Lower lobe of right lung (tissue), 2 donors: ENCODE data around the gene RXRG. TPM values are rescaled to one million over a fixed set of nuclear protein-coding genes. Genes with fewer than 3 reads are reported as not detected.
"Not testable (repeated sequence)": the region's sequence is repeated elsewhere in the genome, so short reads cannot be mapped to it uniquely, and the experiment has no call there.

Experiments used
- ATAC-seq, 2 donors: fragments of 200-7000 bp; cut with Tn5 transposase; one replicate each; pipeline ENCODE4 v1.9.1; 2020 to 2022; ENCODE audit warnings: mild to moderate bottlenecking in 2 of 2, moderate library complexity in 2 of 2
- DNase-seq: peaks from one replicate; pipeline ENCODE4 v3.0.0-alpha.2; 2020
- H3K27ac ChIP-seq: fragments of 200-600 bp; one replicate; pipeline ENCODE4 v1.8.0; 2022
- H3K27me3 ChIP-seq: fragments of 200-600 bp; one replicate; pipeline ENCODE4 v1.8.0; 2022; ENCODE audit warnings: low read depth
- H3K36me3 ChIP-seq: fragments of 200-600 bp; one replicate; pipeline ENCODE4 v1.8.0; 2022; ENCODE audit warnings: mild to moderate bottlenecking
- H3K4me1 ChIP-seq: fragments of 200-600 bp; one replicate; pipeline ENCODE4 v1.8.0; 2022
- H3K4me3 ChIP-seq: fragments of 200-600 bp; one replicate; pipeline ENCODE4 v1.8.0; 2022; ENCODE audit warnings: mild to moderate bottlenecking
- H3K9me3 ChIP-seq: fragments of 200-600 bp; one replicate; pipeline ENCODE4 v1.8.0; 2022
- CTCF ChIP-seq: fragments of 200-600 bp; IDR thresholded peaks from one replicate; pipeline ENCODE4 v1.8.0; 2022; ENCODE audit warnings: antibody characterized with exemption, mild to moderate bottlenecking
- intact Hi-C: fragments of 100-400 bp; cut with DNase I; formaldehyde crosslinking; loops from one replicate; pipeline ENCODE4 v1.11.0; 2022
- total RNA-seq: library from RNA; stranded (reverse); fragmentation: NEBNext Ultra II Directional; extraction: Animal tissue kit (Norgen Biotek cat#: 25700); gene quantifications from one replicate; pipeline ENCODE4 v1.2.1, GENCODE V29; 2021
- donor health status: DM: no; HTN: yes; CAD: no; lungs with severe emphysema.

RXRG gene
- total RNA-seq, 1 donor from 2014 or later: 8.4 TPM

GRCh38 chr1:165474196-165474595 is 29.3 kb upstream of the RXRG start:
- no peak overlapping the region for H3K4me3 ChIP-seq
- no peaks in the 10 kb centered on the region for H3K27me3 ChIP-seq
- H3K36me3 ChIP-seq: no peaks in the 10 kb centered on the region
- ATAC-seq (no peak), DNase-seq (no peak)
- TF ChIP-seq CTCF: no peak
- no peaks in the 10 kb centered on the region for H3K9me3 ChIP-seq
- no peaks in the 10 kb centered on the region for H3K4me1 ChIP-seq
- no peak overlapping the region for H3K27ac ChIP-seq
- intact Hi-C loops: no loop called here

- H3K9me3 ChIP-seq: no peaks in the 10 kb centered on the region
- no peaks in the 10 kb centered on the region for H3K27me3 ChIP-seq
- intact Hi-C loops: no loop called here
- H3K27ac ChIP-seq: no peak overlapping the region
- no peak for TF ChIP-seq CTCF
- H3K4me3 ChIP-seq: no peak overlapping the region
- DNase-seq: no peak
- H3K36me3 ChIP-seq: no peaks in the 10 kb centered on the region
- no peaks in the 10 kb centered on the region for H3K4me1 ChIP-seq
- no peak for ATAC-seq
Measured at GRCh38 chr1:165473081-165473480, 28.2 kb upstream of the RXRG start.

- no peak overlapping the region for H3K27ac ChIP-seq
- DNase-seq: no peak
- no peaks in the 10 kb centered on the region for H3K9me3 ChIP-seq
- no peaks in the 10 kb centered on the region for H3K27me3 ChIP-seq
- no peak for ATAC-seq
- no peak for TF ChIP-seq CTCF
- no peaks in the 10 kb centered on the region for H3K36me3 ChIP-seq
- intact Hi-C loops: no loop called here
- no peaks in the 10 kb centered on the region for H3K4me1 ChIP-seq
- H3K4me3 ChIP-seq: no peak overlapping the region
Measured at GRCh38 chr1:165468726-165469249, 23.9 kb upstream of the RXRG start.

- H3K36me3 ChIP-seq: no peaks in the 10 kb centered on the region
- intact Hi-C loops: no loop called here
- H3K4me3 ChIP-seq: no peak overlapping the region
- no peaks in the 10 kb centered on the region for H3K9me3 ChIP-seq
- no peaks in the 10 kb centered on the region for H3K27me3 ChIP-seq
- DNase-seq: no peak
- H3K27ac ChIP-seq: no peak overlapping the region
- ATAC-seq: no peak
- no peak for TF ChIP-seq CTCF
- H3K4me1 ChIP-seq: no peaks in the 10 kb centered on the region
Measured at GRCh38 chr1:165468253-165468652, 23.3 kb upstream of the RXRG start.

- H3K4me1 ChIP-seq: no peaks in the 10 kb centered on the region
- H3K27ac ChIP-seq: no peak overlapping the region
- H3K9me3 ChIP-seq: no peaks in the 10 kb centered on the region
- intact Hi-C loops: no loop called here
- H3K36me3 ChIP-seq: no peaks in the 10 kb centered on the region
- TF ChIP-seq CTCF: no peak
- ATAC-seq (no peak), DNase-seq (no peak)
- H3K27me3 ChIP-seq: no peaks in the 10 kb centered on the region
- H3K4me3 ChIP-seq: no peak overlapping the region
Measured at GRCh38 chr1:165467706-165468105, 22.8 kb upstream of the RXRG start.

GRCh38 chr1:165463978-165464377 is 19.1 kb upstream of the RXRG start:
- no peak for DNase-seq
- no peaks in the 10 kb centered on the region for H3K9me3 ChIP-seq
- TF ChIP-seq CTCF: no peak
- intact Hi-C loops: no loop called here
- no peaks in the 10 kb centered on the region for H3K36me3 ChIP-seq
- H3K4me3 ChIP-seq: no peak overlapping the region
- no peak for ATAC-seq
- H3K4me1 ChIP-seq: no peaks in the 10 kb centered on the region
- H3K27me3 ChIP-seq: no peaks in the 10 kb centered on the region
- H3K27ac ChIP-seq: no peak overlapping the region

- H3K27me3 ChIP-seq, H3K9me3 ChIP-seq, H3K27ac ChIP-seq, DNase-seq, ATAC-seq, H3K4me1 ChIP-seq, intact Hi-C loops, H3K36me3 ChIP-seq, H3K4me3 ChIP-seq: not testable (repeated sequence)
Measured at GRCh38 chr1:165459683-165460082, 14.8 kb upstream of the RXRG start.
